A549 (cell line): ENCODE results near the gene OTOG. TPM values are rescaled to one million over a fixed set of nuclear protein-coding genes. Genes with fewer than 3 reads are reported as not detected.

ENCODE experiments used
- ATAC-seq, 2 experiments: fragments of 200-7000 bp in 1 of 2; fragments of >200 bp in 1 of 2; cut with Nextera tagmentation in 1 of 2; cut with Tn5 transposase in 1 of 2; 3 replicates each; pipeline versions ENCODE4 v1.8.0 to v1.9.1; 2018 to 2020; ENCODE audit warnings: mild to moderate bottlenecking in 1 of 2, moderate library complexity in 1 of 2
- CTCF ChIA-PET: fragments of 300-600 bp; sonication (Branson Sonifier 250); formaldehyde crosslinking; extraction: SDS; loops from one replicate; lab custom pipeline; 2021; ENCODE audit warnings: antibody characterized with exemption, inconsistent platforms; lab: Yijun Ruan, JAX
- POLR2A ChIA-PET: fragments of 350-600 bp; formaldehyde crosslinking; extraction: SDS; loops from one replicate; lab custom pipeline; 2021; ENCODE audit warnings: antibody characterized with exemption, inconsistent platforms; lab: Yijun Ruan, JAX
- DNase-seq, 2 experiments: peaks; one replicate each; pipeline versions ENCODE4 v3.0.0 to v3.0.0-alpha.2; 2011 to 2016; ENCODE audit warnings: low read depth in 1 of 2, low spot score in 1 of 2
- FAIRE-seq: peaks from 2 replicates; lab custom pipeline; 2011; peaks lifted over from hg19 to GRCh38; lab: Jason Lieb, UNC
- H3K27ac ChIP-seq, 2 experiments: fragments of >200 bp; sonication (Bioruptor Twin); formaldehyde crosslinking; 3 replicates each; pipeline ENCODE4 v1.5.1; 2016 to 2017
- H3K4me1 ChIP-seq: fragments of >200 bp; sonication (Bioruptor Twin); formaldehyde crosslinking; 3 replicates; pipeline ENCODE4 v1.6.1; 2016
- H3K4me2 ChIP-seq: fragments of >200 bp; sonication (Bioruptor Twin); formaldehyde crosslinking; 3 replicates; pipeline ENCODE4 v1.6.1; 2016
- H3K4me3 ChIP-seq: fragments of >200 bp; sonication (Bioruptor Twin); formaldehyde crosslinking; 3 replicates; pipeline ENCODE4 v1.5.1; 2016
- H3K9me3 ChIP-seq: fragments of >200 bp; sonication (Bioruptor Twin); formaldehyde crosslinking; 3 replicates; pipeline ENCODE4 v1.6.1; 2016
- ATOH8 ChIP-seq: fragments of 250-450 bp; sonication (Bioruptor Pico); IDR thresholded peaks from 2 replicates; pipeline ENCODE4 v1.5.0; 2020; ENCODE audit warnings: low read depth, mild to moderate bottlenecking, moderate library complexity
- BCL3 ChIP-seq: fragments of >200 bp; sonication (Bioruptor Twin); formaldehyde crosslinking; IDR thresholded peaks from 3 replicates; pipeline ENCODE4 v1.6.1; 2016
- CBX8 ChIP-seq: fragments of 200-600 bp; sonication (generic); IDR thresholded peaks from 2 replicates; pipeline ENCODE4 v1.6.1; 2016
- E2F6 ChIP-seq: IDR thresholded peaks from 2 replicates; pipeline ENCODE4 v1.6.1; 2012; ENCODE audit warnings: low read depth, borderline replicate concordance
- EHF ChIP-seq: fragments of 250-450 bp; sonication (Bioruptor Pico); IDR thresholded peaks from 2 replicates; pipeline ENCODE4 v1.5.0; 2020; ENCODE audit warnings: mild to moderate bottlenecking
- EHMT2 ChIP-seq: fragments of 200-600 bp; sonication (generic); IDR thresholded peaks from 2 replicates; pipeline ENCODE4 v1.6.1; 2016; ENCODE audit warnings: antibody characterized with exemption, low read depth, mild to moderate bottlenecking, moderate library complexity
- ESRRA ChIP-seq: fragments of 150-350 bp; IDR thresholded peaks from 2 replicates; pipeline ENCODE4 v1.6.1; 2014; ENCODE audit warnings: mild to moderate bottlenecking, low read length, borderline replicate concordance
- FOXS1 ChIP-seq: fragments of 250-450 bp; sonication (Bioruptor Pico); IDR thresholded peaks from 2 replicates; pipeline ENCODE4 v1.5.0; 2020; ENCODE audit warnings: mild to moderate bottlenecking, moderate library complexity
- GATA3 ChIP-seq: IDR thresholded peaks from 2 replicates; pipeline ENCODE4 v1.6.1; 2012; ENCODE audit warnings: borderline replicate concordance
- HES2 ChIP-seq: fragments of >200 bp; sonication (Bioruptor Twin); formaldehyde crosslinking; IDR thresholded peaks from 2 replicates; pipeline ENCODE4 v1.6.1; 2016
- HEYL ChIP-seq: fragments of 250-450 bp; sonication (Bioruptor Pico); IDR thresholded peaks from 2 replicates; pipeline ENCODE4 v1.8.0; 2021; ENCODE audit warnings: mild to moderate bottlenecking, moderate library complexity
- HOXA7 ChIP-seq: fragments of 250-450 bp; sonication (Bioruptor Pico); IDR thresholded peaks from 2 replicates; pipeline ENCODE4 v1.5.0; 2020; ENCODE audit warnings: mild to moderate bottlenecking, moderate library complexity
- HOXB13 ChIP-seq: fragments of 250-450 bp; sonication (Bioruptor Pico); IDR thresholded peaks from 2 replicates; pipeline ENCODE4 v1.5.0; 2020; ENCODE audit warnings: low read depth, mild to moderate bottlenecking, moderate library complexity
- KDM1A ChIP-seq: fragments of 200-600 bp; sonication (generic); IDR thresholded peaks from 2 replicates; pipeline ENCODE4 v1.6.1; 2016; ENCODE audit warnings: low read depth, mild to moderate bottlenecking
- MAX ChIP-seq: IDR thresholded peaks from 2 replicates; pipeline ENCODE4 v1.6.1; 2012
- MAZ ChIP-seq: fragments of 150-350 bp; IDR thresholded peaks from 2 replicates; pipeline ENCODE4 v1.6.1; 2014; ENCODE audit warnings: antibody characterized with exemption, low read depth, low read length, borderline replicate concordance
- RAD21 ChIP-seq, 2 experiments: fragments of >200 bp in 1 of 2; sonication (Bioruptor Twin) in 1 of 2; formaldehyde crosslinking in 1 of 2; IDR thresholded peaks in 1 of 2; conservative IDR thresholded peaks in 1 of 2; 2 replicates in 1 of 2; 3 replicates in 1 of 2; pipeline ENCODE4 v1.6.1; 2012 to 2018; ENCODE audit warnings: inconsistent platforms in 1 of 2
- RNF2 ChIP-seq: fragments of 200-600 bp; sonication (generic); IDR thresholded peaks from 2 replicates; pipeline ENCODE4 v1.6.1; 2016; ENCODE audit warnings: low read depth, mild to moderate bottlenecking, antibody characterized with exemption, moderate library complexity, borderline replicate concordance
- SREBF2 ChIP-seq: fragments of 450-650 bp; IDR thresholded peaks from 2 replicates; pipeline ENCODE4 v1.6.1; 2014; ENCODE audit warnings: mild to moderate bottlenecking, moderate library complexity
- TP53 ChIP-seq: fragments of 250-450 bp; sonication (Bioruptor Pico); IDR thresholded peaks from 2 replicates; pipeline ENCODE4 v1.5.0; 2021; ENCODE audit warnings: mild to moderate bottlenecking, moderate library complexity
- USF2 ChIP-seq: fragments of 450-650 bp; IDR thresholded peaks from 2 replicates; pipeline ENCODE4 v1.6.1; 2014; ENCODE audit warnings: antibody characterized with exemption
- ZC3H11A ChIP-seq: fragments of 450-650 bp; IDR thresholded peaks from 2 replicates; pipeline ENCODE4 v1.6.1; 2014; ENCODE audit warnings: antibody characterized with exemption, mild to moderate bottlenecking
- ZSCAN20 ChIP-seq: fragments of 250-450 bp; sonication (Bioruptor Pico); IDR thresholded peaks from 2 replicates; pipeline ENCODE4 v1.8.0; 2022; ENCODE audit warnings: mild to moderate bottlenecking, moderate library complexity
- WGBS: methylation state at CpG from one replicate; pipeline ENCODE4 v1.1.6; 2017; ENCODE audit errors: missing lambda C conversion rate; 5-methylcytosine and 5-hydroxymethylcytosine counted together
- polyA plus RNA-seq, 4 experiments: library from polyadenylated mRNA; depleted of rRNA in 3 of 4; stranded (reverse); fragments of >200 nt; fragmentation: RNase III in 1 of 4; extraction: RNeasy Plus Mini Kit Qiagen cat#74134 plus additional on column Dnase treatment in 1 of 4; gene quantifications; 2 replicates in 3 of 4; 3 replicates in 1 of 4; pipeline ENCODE4 v1.2.3, GENCODE V29; 2011 to 2017

The OTOG gene
- polyA plus RNA-seq, 2 of the 4 experiments (the other 2 are of a cell fraction): not detected

- no peak overlapping the region for H3K4me2 ChIP-seq
- ATAC-seq (no peak), FAIRE-seq (no peak), DNase-seq (no peak)
- WGBS: 57% methylated on average over 7 of the region's 7 CpGs
- no peaks in the 10 kb centered on the region for H3K4me1 ChIP-seq
- ChIA-PET CTCF (interaction anchor here (0.6 to 45.8 kb wide), 7 partner anchors 11 to 1740 kb away, joined by 3 to 1119 read pairs (median 8); partner anchors contain the start of gene KCNJ11), POLR2A (no interaction called here)
- H3K27ac ChIP-seq: no peak overlapping the region
- TF ChIP-seq RAD21 (conservative IDR thresholded peaks at IDR 0.05 in 1 of 2, IDR thresholded peaks at IDR 0.05 in 1 of 2) (no peak), EHF (CRISPR knock-in tag) (no peak), ESRRA (no peak), EHMT2 (no peak), USF2 (no peak), HES2 (no peak), RNF2 (no peak), CBX8 (no peak), GATA3 (no peak), KDM1A (no peak), HOXB13 (no peak), HOXA7 (CRISPR knock-in tag) (no peak), MAZ (no peak)
- H3K4me3 ChIP-seq: no peak overlapping the region
- H3K9me3 ChIP-seq: no peaks in the 10 kb centered on the region
Measured at GRCh38 chr11:17516551-17517150, 30.4 kb upstream of the OTOG start.

- ATAC-seq: no peak
- H3K4me3 ChIP-seq: no peak overlapping the region
- H3K4me2 ChIP-seq: no peak overlapping the region
- H3K4me1 ChIP-seq: no peaks in the 10 kb centered on the region
- no peaks in the 10 kb centered on the region for H3K9me3 ChIP-seq
- no peak for FAIRE-seq
- no peak for DNase-seq
- no peak overlapping the region for H3K27ac ChIP-seq
- WGBS: 82% methylated on average over 10 of the region's 10 CpGs
- POLR2A ChIA-PET: no interaction called here
- CTCF ChIA-PET: interaction anchor here (0.7 to 45.8 kb wide), 6 partner anchors 11 to 598 kb away, joined by 3 to 1119 read pairs (median 48); partner anchors contain the start of gene KCNJ11
- TF ChIP-seq HEYL (CRISPR knock-in tag): no peak
- TF ChIP-seq RNF2: no peak
- TF ChIP-seq ATOH8 (CRISPR knock-in tag): no peak
- no peak for TF ChIP-seq FOXS1 (CRISPR knock-in tag)
- no peak for TF ChIP-seq ZC3H11A
- no peak for TF ChIP-seq BCL3
Measured at GRCh38 chr11:17517186-17517585, 29.9 kb upstream of the OTOG start.

GRCh38 chr11:17518366-17518765 is 28.7 kb upstream of the OTOG start:
- no peak overlapping the region for H3K4me3 ChIP-seq
- DNase-seq: no peak
- POLR2A ChIA-PET: no interaction called here
- no peak overlapping the region for H3K4me2 ChIP-seq
- TF ChIP-seq SREBF2: no peak
- TF ChIP-seq ZSCAN20: no peak
- TF ChIP-seq MAX: no peak
- no peak for TF ChIP-seq TP53 (CRISPR knock-in tag)
- no peak for TF ChIP-seq E2F6
- no peak for TF ChIP-seq KDM1A
- H3K4me1 ChIP-seq: no peaks in the 10 kb centered on the region
- no peak for ATAC-seq
- H3K27ac ChIP-seq: no peak overlapping the region
- CTCF ChIA-PET: interaction anchor here (0.7 to 45.8 kb wide), 5 partner anchors 10 to 165 kb away, joined by 3 to 1119 read pairs (median 89); partner anchors contain the start of gene KCNJ11
- WGBS: 53% methylated on average over 2 of the region's 2 CpGs
- H3K9me3 ChIP-seq: no peaks in the 10 kb centered on the region
- no peak for FAIRE-seq
